ENCODE data around the gene ZC3H18.

DNA sequence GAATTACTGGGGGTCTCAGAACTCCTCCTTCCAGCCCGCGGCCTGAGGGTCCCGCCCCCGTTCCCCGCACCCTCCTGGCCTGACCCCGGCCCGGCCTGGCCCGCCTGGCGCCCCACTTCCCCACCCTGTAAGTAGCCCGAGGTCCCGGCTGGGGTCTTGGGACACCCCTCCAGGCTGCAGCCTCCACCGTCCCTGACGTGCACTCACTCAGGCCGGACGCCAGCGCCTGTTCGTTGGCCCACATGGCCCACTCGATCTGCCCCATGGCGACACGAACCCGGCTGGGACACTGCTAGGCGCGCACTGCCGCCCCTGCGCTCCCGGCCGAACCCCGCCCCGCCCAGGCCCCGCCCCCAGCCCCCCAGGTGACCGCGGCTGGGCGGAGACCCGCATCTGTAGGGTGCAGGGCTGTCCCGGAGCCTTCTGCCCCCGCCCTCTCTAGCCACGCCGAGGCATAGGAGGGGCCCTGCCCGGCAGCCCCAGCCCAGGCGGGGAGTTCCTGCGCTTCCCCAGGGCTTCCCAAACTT is 80.6 kb downstream of the ZC3H18 start, which contains the start of gene CYBA:
- peak; percentile 96 for TF ChIP-seq POLR2AphosphoS5 (IDR thresholded peaks at IDR 0.05; ENCODE audit: low read depth)
- TF ChIP-seq, protein P1, sequence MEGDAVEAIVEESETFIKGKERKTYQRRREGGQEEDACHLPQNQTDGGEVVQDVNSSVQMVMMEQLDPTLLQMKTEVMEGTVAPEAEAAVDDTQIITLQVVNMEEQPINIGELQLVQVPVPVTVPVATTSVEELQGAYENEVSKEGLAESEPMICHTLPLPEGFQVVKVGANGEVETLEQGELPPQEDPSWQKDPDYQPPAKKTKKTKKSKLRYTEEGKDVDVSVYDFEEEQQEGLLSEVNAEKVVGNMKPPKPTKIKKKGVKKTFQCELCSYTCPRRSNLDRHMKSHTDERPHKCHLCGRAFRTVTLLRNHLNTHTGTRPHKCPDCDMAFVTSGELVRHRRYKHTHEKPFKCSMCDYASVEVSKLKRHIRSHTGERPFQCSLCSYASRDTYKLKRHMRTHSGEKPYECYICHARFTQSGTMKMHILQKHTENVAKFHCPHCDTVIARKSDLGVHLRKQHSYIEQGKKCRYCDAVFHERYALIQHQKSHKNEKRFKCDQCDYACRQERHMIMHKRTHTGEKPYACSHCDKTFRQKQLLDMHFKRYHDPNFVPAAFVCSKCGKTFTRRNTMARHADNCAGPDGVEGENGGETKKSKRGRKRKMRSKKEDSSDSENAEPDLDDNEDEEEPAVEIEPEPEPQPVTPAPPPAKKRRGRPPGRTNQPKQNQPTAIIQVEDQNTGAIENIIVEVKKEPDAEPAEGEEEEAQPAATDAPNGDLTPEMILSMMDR (conservative IDR thresholded peaks at IDR 0.05; ENCODE audit: low read depth in 2 of 2), result no peak
- TF ChIP-seq, protein P2, sequence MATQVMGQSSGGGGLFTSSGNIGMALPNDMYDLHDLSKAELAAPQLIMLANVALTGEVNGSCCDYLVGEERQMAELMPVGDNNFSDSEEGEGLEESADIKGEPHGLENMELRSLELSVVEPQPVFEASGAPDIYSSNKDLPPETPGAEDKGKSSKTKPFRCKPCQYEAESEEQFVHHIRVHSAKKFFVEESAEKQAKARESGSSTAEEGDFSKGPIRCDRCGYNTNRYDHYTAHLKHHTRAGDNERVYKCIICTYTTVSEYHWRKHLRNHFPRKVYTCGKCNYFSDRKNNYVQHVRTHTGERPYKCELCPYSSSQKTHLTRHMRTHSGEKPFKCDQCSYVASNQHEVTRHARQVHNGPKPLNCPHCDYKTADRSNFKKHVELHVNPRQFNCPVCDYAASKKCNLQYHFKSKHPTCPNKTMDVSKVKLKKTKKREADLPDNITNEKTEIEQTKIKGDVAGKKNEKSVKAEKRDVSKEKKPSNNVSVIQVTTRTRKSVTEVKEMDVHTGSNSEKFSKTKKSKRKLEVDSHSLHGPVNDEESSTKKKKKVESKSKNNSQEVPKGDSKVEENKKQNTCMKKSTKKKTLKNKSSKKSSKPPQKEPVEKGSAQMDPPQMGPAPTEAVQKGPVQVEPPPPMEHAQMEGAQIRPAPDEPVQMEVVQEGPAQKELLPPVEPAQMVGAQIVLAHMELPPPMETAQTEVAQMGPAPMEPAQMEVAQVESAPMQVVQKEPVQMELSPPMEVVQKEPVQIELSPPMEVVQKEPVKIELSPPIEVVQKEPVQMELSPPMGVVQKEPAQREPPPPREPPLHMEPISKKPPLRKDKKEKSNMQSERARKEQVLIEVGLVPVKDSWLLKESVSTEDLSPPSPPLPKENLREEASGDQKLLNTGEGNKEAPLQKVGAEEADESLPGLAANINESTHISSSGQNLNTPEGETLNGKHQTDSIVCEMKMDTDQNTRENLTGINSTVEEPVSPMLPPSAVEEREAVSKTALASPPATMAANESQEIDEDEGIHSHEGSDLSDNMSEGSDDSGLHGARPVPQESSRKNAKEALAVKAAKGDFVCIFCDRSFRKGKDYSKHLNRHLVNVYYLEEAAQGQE (IDR thresholded peaks at IDR 0.05; ENCODE audit: unreplicated experiment), result no peak
- no peak for TF ChIP-seq STAT1 (IDR thresholded peaks at IDR 0.05; ENCODE audit: unreplicated experiment)
- TF ChIP-seq EZH2 (IDR thresholded peaks at IDR 0.05; ENCODE audit: low read depth, unreplicated experiment), result no peak
- TF ChIP-seq EZH2phosphoT487 (IDR thresholded peaks at IDR 0.05; ENCODE audit: unreplicated experiment), result no peak
- TF ChIP-seq, protein P3, sequence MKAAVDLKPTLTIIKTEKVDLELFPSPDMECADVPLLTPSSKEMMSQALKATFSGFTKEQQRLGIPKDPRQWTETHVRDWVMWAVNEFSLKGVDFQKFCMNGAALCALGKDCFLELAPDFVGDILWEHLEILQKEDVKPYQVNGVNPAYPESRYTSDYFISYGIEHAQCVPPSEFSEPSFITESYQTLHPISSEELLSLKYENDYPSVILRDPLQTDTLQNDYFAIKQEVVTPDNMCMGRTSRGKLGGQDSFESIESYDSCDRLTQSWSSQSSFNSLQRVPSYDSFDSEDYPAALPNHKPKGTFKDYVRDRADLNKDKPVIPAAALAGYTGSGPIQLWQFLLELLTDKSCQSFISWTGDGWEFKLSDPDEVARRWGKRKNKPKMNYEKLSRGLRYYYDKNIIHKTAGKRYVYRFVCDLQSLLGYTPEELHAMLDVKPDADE (IDR thresholded peaks at IDR 0.05), result no peak; the same call in 1 of the 2 replicates
- no peak for TF ChIP-seq JUNB (IDR thresholded peaks at IDR 0.05; ENCODE audit: unreplicated experiment)
- no peak for TF ChIP-seq ZNF331 (CRISPR knock-in tag; IDR thresholded peaks at IDR 0.05; ENCODE audit: low read depth)
- no peak for TF ChIP-seq CREB1 (CRISPR knock-in tag; IDR thresholded peaks at IDR 0.05; ENCODE audit: low read depth)
